ENCODE data around the gene GPR31. TPM values are rescaled to one million over a fixed set of nuclear protein-coding genes. Genes with fewer than 3 reads are reported as not detected.

The GPR31 gene
- total and polyA plus RNA-seq, 2 donors (not counting 3 experiments of a cell fraction or from before 2014, with no cell fraction given) = not detected

GRCh38 chr6:167154895-167155294, 2.9 kb downstream of the GPR31 start:
- DNase-seq (ENCODE audit: low read depth, low spot score) = no peak
- intact Hi-C loops (cut with micrococcal nuclease) (no loop called here), dilution Hi-C loops (cut with MboI; ENCODE audit: extremely low pct_ligation_motif_present, low sequenced_read_pairs) (no loop called here)
- Histone ChIP-seq H3K27me3 (ENCODE audit: control insufficient read depth in 2 of 2, insufficient read depth in 2 of 2, low read length in 2 of 2) (peaks cover 0 to 1% of the 10 kb centered on the region in 2 experiments), H3K36me3 (ENCODE audit: control insufficient read depth in 2 of 2, extremely low read depth in 1 of 2, insufficient read depth in 2 of 2, low read length in 2 of 2) (no peaks in the 10 kb centered on the region), H3K79me2 (ENCODE audit: control insufficient read depth, insufficient read depth, low read length) (no peaks in the 10 kb centered on the region), H3K4me1 (ENCODE audit: control insufficient read depth, extremely low read depth, insufficient read depth, low read length) (peaks cover 4% of the 10 kb centered on the region), H3K27ac (ENCODE audit: insufficient read depth, low read depth, low read length) (no peak overlapping the region), H3K4me3 (replicated peaks in 1 of 3; ENCODE audit: insufficient read depth in 1 of 3, low read depth in 1 of 3, low read length in 3 of 3) (no peak overlapping the region), H3K4me2 (ENCODE audit: insufficient read depth, low read length) (no peak overlapping the region), H4K20me1 (replicated peaks; ENCODE audit: control insufficient read depth, extremely low read depth, insufficient read depth, low read length) (no peaks in the 10 kb centered on the region), H2AFZ (ENCODE audit: low read depth, low read length) (no peak overlapping the region), H3K9me3 (replicated peaks; ENCODE audit: control insufficient read depth, insufficient read depth, low read length) (no peaks in the 10 kb centered on the region), H3K9me1 (replicated peaks; ENCODE audit: control insufficient read depth, extremely low read depth, insufficient read depth, low read length) (no peaks in the 10 kb centered on the region), H3K9ac (replicated peaks; ENCODE audit: extremely low read depth, insufficient read depth, low read length) (no peak overlapping the region)
- no TSS peak for BruUV-seq (replicated peaks)
- ChIA-PET POLR2A (no interaction called here), CTCF (no interaction called here)
- no peak for FAIRE-seq
- TF ChIP-seq CTCF (IDR thresholded peaks at IDR 0.05; ENCODE audit: extremely low read depth in 1 of 2, insufficient read depth in 1 of 2, low read depth in 1 of 2, low read length in 2 of 2) = no peak
- TF ChIP-seq EZH2 (IDR thresholded peaks at IDR 0.05; ENCODE audit: borderline replicate concordance, low read depth, low read length, severe bottlenecking) = no peak
- TF ChIP-seq POLR2AphosphoS5 (IDR thresholded peaks at IDR 0.05; ENCODE audit: insufficient read depth, low read depth, low read length) = no peak
- no peak for TF ChIP-seq MAX (IDR thresholded peaks at IDR 0.05; ENCODE audit: insufficient read depth, insufficient read length)
- no peak for TF ChIP-seq MYC (IDR thresholded peaks at IDR 0.05; ENCODE audit: low read depth, low read length)
- no peak for TF ChIP-seq POLR2A (IDR thresholded peaks at IDR 0.05; ENCODE audit: low read depth, low read length)
- TF ChIP-seq GATA2 (IDR thresholded peaks at IDR 0.05; ENCODE audit: insufficient read depth, insufficient read length, low read depth, low read length) = no peak
- no peak for TF ChIP-seq FOS (IDR thresholded peaks at IDR 0.05; ENCODE audit: borderline replicate concordance, insufficient read depth, low read length)
- no peak for TF ChIP-seq JUN (IDR thresholded peaks at IDR 0.05; ENCODE audit: borderline replicate concordance, insufficient read depth, insufficient read length, low read depth)
